Omental fat pad (tissue), 4 donors: Measurements from ENCODE around the gene UROC1. TPM values are rescaled to one million over a fixed set of nuclear protein-coding genes. Genes with fewer than 3 reads are reported as not detected.

Source experiments
- ATAC-seq: fragments of 150-250 bp; one replicate; pipeline ENCODE4 v1.9.1; 2016; ENCODE audit warnings: mild to moderate bottlenecking, moderate library complexity; ENCODE audit not compliant: low FRiP score
- DNase-seq: peaks from one replicate; pipeline ENCODE4 v3.0.0-alpha.2; 2019; ENCODE audit warnings: low spot score
- CTCF ChIP-seq, 3 donors: fragments of 450-650 bp; IDR thresholded peaks; one replicate each; pipeline ENCODE4 v1.5.1; 2016 to 2017; ENCODE audit warnings: antibody characterized with exemption in 3 of 3, mild to moderate bottlenecking in 3 of 3, moderate library complexity in 2 of 3
- total RNA-seq, 4 donors: library from RNA; depleted of rRNA; stranded (reverse); fragments of >200 nt; gene quantifications; one replicate each; pipeline ENCODE4 v1.1.0, GENCODE V29; 2016

Gene UROC1
- total RNA-seq, 4 donors from 2014 or later: not detected

GRCh38 chr3:126529585-126530170 is 12.1 kb upstream of the UROC1 start:
- no peak for TF ChIP-seq CTCF (IDR thresholded peaks at IDR 0.05)
- DNase-seq: no peak

GRCh38 chr3:126528800-126529541 is 11.4 kb upstream of the UROC1 start:
- TF ChIP-seq CTCF (IDR thresholded peaks at IDR 0.05): no peak
- no peak for ATAC-seq
- DNase-seq: no peak

More at GRCh38 chr3:126529585-126530170, 12.1 kb upstream of the UROC1 start:
- ATAC-seq: no peak

GRCh38 chr3:126528419-126528799 is 10.8 kb upstream of the UROC1 start:
- TF ChIP-seq CTCF (IDR thresholded peaks at IDR 0.05): no peak
- ATAC-seq: no peak
- DNase-seq: no peak

- no peak for TF ChIP-seq CTCF (IDR thresholded peaks at IDR 0.05)
- no peak for DNase-seq
- no peak for ATAC-seq
Observed at GRCh38 chr3:126527455-126528211, 10.1 kb upstream of the UROC1 start.

- DNase-seq: no peak
- no peak for TF ChIP-seq CTCF (IDR thresholded peaks at IDR 0.05)
- ATAC-seq: no peak
Observed at GRCh38 chr3:126527006-126527405, 9.4 kb upstream of the UROC1 start.

- DNase-seq (no peak), ATAC-seq (no peak)
- TF ChIP-seq CTCF (IDR thresholded peaks at IDR 0.05): no peak
Observed at GRCh38 chr3:126526668-126527005, 9.1 kb upstream of the UROC1 start.
